Measurements from ENCODE around the gene ZNF496.

ZNF496 gene

GRCh38 chr1:247326411-247327130, 5.1 kb downstream of the ZNF496 start:
- no peak for DNase-seq

GRCh38 chr1:247324923-247325322, 6.7 kb downstream of the ZNF496 start:
- DNase-seq = no peak

- no peak for DNase-seq
Observed at GRCh38 chr1:247324204-247324787, 7.4 kb downstream of the ZNF496 start.

- DNase-seq = no peak
Observed at GRCh38 chr1:247322849-247323586, 8.6 kb downstream of the ZNF496 start.

- DNase-seq = no peak
Observed at GRCh38 chr1:247322442-247322841, 9.2 kb downstream of the ZNF496 start.

- DNase-seq = no peak
Observed at GRCh38 chr1:247317702-247318101, 14.0 kb downstream of the ZNF496 start.

GRCh38 chr1:247316590-247317197, 15.0 kb downstream of the ZNF496 start:
- no peak for DNase-seq

GRCh38 chr1:247304031-247304430, 27.6 kb downstream of the ZNF496 start:
- no peak for DNase-seq

- DNase-seq = no peak
Observed at GRCh38 chr1:247303216-247303615, 28.5 kb downstream of the ZNF496 start.

GRCh38 chr1:247301176-247301540, 30.5 kb downstream of the ZNF496 start:
- DNase-seq = no peak

GRCh38 chr1:247300491-247301175, 31.0 kb downstream of the ZNF496 start:
- DNase-seq = no peak

GRCh38 chr1:247299723-247300381, 31.8 kb downstream of the ZNF496 start:
- no peak for DNase-seq

- no peak for DNase-seq
Observed at GRCh38 chr1:247298701-247299100, 33.0 kb downstream of the ZNF496 start.

GRCh38 chr1:247298124-247298481, 33.6 kb downstream of the ZNF496 start:
- no peak for DNase-seq

- no peak for DNase-seq
Observed at GRCh38 chr1:247297263-247298123, 34.2 kb downstream of the ZNF496 start.

GRCh38 chr1:247296599-247297180, 35.0 kb downstream of the ZNF496 start:
- DNase-seq = no peak

GRCh38 chr1:247295746-247296145, 35.9 kb downstream of the ZNF496 start:
- no peak for DNase-seq

- DNase-seq = peak; percentile 50
Observed at GRCh38 chr1:247295274-247295684, 36.4 kb downstream of the ZNF496 start.

- DNase-seq = peak; percentile 69
Observed at GRCh38 chr1:247294282-247294681, 37.4 kb downstream of the ZNF496 start.

GRCh38 chr1:247293047-247293446, 38.6 kb downstream of the ZNF496 start:
- DNase-seq = peak; percentile 29
